ENCODE data around the gene IFT27. TPM values are rescaled to one million over a fixed set of nuclear protein-coding genes. Genes with fewer than 3 reads are reported as not detected.

The IFT27 gene
- polyA plus RNA-seq, 1 donor from 2014 or later = 111 TPM

DNA sequence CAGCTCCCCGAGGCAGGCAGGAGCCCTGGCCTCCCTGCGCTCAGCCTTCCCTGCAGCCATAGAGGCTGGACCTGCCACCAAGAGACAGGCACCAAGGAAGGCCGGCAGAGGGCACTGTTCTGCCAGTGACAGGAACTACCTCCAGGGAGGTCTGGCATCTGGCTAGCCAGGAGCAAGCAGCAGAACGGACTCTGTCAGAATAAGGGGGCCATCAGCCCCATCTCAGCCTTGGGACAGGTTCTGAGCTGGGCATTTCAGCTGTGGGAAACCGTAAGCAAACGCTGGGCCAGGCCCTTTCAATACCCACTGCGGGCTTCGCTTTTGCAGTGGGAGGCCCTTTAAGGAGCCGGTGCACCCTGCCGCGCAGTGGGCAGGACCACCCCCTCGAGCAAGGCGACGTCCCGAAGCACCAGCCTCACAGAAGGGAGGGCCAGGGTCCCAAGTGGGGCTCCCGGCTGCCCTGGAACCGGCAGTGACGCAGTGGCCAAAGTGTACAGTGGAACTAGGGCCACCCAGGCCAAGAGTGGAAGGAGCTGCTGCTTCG lies 18.2 kb downstream of the IFT27 start:
- Histone ChIP-seq H4K20me1 (ENCODE audit: insufficient read depth) (no peaks in the 10 kb centered on the region), H3K9me3 (ENCODE audit: low read length) (no peaks in the 10 kb centered on the region), H3K4me3 (ENCODE audit: low read length) (no peak overlapping the region), H3K9me2 (ENCODE audit: insufficient read depth, low read length) (no peaks in the 10 kb centered on the region), H3K27ac (ENCODE audit: low read length) (no peak overlapping the region), H3K36me3 (ENCODE audit: insufficient read depth, low read length) (peaks cover 3% of the 10 kb centered on the region), H3K9ac (ENCODE audit: low read length) (no peak overlapping the region), H2AFZ (ENCODE audit: low read depth, low read length) (no peak overlapping the region), H3K79me2 (replicated peaks; ENCODE audit: insufficient read depth, low read length) (no peaks in the 10 kb centered on the region), H3K4me2 (ENCODE audit: low read length) (no peak overlapping the region), H3K27me3 (ENCODE audit: insufficient read depth, low read depth, low read length) (no peaks in the 10 kb centered on the region), H3F3A (ENCODE audit: insufficient read depth, low read length, poor library complexity, severe bottlenecking) (no peaks in the 10 kb centered on the region)
- TF ChIP-seq SMC3 (conservative IDR thresholded peaks at IDR 0.05; ENCODE audit: poor library complexity) (peak; percentile 44), EZH2 (IDR thresholded peaks at IDR 0.05; ENCODE audit: borderline replicate concordance, insufficient read depth, low read length, poor library complexity, severe bottlenecking) (no peak), TAF1 (IDR thresholded peaks at IDR 0.05; ENCODE audit: low read depth) (no peak), RAD21 (conservative IDR thresholded peaks at IDR 0.05) (peak; percentile 18), POLR2AphosphoS5 (IDR thresholded peaks at IDR 0.05) (no peak), MXI1 (conservative IDR thresholded peaks at IDR 0.05; ENCODE audit: poor library complexity, severe bottlenecking) (no peak), EP300 (conservative IDR thresholded peaks at IDR 0.05; ENCODE audit: poor library complexity, severe bottlenecking) (no peak)
- TF ChIP-seq, protein P1, sequence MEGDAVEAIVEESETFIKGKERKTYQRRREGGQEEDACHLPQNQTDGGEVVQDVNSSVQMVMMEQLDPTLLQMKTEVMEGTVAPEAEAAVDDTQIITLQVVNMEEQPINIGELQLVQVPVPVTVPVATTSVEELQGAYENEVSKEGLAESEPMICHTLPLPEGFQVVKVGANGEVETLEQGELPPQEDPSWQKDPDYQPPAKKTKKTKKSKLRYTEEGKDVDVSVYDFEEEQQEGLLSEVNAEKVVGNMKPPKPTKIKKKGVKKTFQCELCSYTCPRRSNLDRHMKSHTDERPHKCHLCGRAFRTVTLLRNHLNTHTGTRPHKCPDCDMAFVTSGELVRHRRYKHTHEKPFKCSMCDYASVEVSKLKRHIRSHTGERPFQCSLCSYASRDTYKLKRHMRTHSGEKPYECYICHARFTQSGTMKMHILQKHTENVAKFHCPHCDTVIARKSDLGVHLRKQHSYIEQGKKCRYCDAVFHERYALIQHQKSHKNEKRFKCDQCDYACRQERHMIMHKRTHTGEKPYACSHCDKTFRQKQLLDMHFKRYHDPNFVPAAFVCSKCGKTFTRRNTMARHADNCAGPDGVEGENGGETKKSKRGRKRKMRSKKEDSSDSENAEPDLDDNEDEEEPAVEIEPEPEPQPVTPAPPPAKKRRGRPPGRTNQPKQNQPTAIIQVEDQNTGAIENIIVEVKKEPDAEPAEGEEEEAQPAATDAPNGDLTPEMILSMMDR (IDR thresholded peaks at IDR 0.05; ENCODE audit: poor library complexity, severe bottlenecking) = peak; percentile 56
- TF ChIP-seq, protein P2, sequence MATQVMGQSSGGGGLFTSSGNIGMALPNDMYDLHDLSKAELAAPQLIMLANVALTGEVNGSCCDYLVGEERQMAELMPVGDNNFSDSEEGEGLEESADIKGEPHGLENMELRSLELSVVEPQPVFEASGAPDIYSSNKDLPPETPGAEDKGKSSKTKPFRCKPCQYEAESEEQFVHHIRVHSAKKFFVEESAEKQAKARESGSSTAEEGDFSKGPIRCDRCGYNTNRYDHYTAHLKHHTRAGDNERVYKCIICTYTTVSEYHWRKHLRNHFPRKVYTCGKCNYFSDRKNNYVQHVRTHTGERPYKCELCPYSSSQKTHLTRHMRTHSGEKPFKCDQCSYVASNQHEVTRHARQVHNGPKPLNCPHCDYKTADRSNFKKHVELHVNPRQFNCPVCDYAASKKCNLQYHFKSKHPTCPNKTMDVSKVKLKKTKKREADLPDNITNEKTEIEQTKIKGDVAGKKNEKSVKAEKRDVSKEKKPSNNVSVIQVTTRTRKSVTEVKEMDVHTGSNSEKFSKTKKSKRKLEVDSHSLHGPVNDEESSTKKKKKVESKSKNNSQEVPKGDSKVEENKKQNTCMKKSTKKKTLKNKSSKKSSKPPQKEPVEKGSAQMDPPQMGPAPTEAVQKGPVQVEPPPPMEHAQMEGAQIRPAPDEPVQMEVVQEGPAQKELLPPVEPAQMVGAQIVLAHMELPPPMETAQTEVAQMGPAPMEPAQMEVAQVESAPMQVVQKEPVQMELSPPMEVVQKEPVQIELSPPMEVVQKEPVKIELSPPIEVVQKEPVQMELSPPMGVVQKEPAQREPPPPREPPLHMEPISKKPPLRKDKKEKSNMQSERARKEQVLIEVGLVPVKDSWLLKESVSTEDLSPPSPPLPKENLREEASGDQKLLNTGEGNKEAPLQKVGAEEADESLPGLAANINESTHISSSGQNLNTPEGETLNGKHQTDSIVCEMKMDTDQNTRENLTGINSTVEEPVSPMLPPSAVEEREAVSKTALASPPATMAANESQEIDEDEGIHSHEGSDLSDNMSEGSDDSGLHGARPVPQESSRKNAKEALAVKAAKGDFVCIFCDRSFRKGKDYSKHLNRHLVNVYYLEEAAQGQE (IDR thresholded peaks at IDR 0.05; ENCODE audit: borderline replicate concordance) = no peak

DNA sequence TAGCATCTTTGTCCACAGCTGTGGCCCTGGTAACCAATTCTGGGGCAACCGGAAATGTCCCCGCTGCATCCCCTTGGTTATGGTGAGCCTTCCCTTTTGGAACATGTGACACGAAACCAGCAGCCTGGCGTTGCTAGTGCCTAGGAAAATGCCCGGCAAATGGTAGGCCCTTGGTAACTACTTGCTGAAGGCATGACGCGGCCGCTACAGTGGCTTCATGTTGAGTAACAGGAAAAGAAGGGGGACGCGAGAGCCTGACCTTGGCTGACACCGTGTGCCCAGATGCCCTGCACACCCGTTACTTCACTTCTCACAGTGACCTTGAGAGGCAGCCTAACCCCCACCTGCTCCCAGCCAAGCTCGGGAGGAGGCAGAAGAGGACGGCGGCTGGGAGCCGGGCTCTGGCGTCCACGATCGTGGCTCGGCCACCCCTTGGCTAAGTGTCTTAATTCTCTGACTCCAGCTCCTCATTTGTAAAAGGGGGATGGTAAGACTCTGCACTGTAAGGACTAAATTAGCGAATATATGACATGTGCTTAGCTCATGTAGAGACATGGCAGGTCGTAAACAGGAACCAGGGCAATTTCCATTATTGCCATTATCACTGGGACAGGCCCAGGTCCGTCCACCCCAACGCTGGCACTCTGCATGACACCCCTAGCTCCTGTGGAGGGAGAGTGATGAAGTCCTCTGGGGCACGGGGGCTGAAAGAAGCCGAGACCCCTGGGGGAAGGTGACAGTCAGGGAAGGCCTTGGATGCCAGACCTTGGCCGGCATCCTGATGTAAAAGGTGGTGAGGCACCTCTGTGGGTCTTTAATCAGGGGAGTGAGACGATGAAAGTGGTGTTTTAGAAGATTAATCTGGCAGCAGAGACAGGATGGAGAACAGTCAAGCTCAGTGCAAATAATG lies 18.9 kb downstream of the IFT27 start:
- no peak for TF ChIP-seq SMC3 (conservative IDR thresholded peaks at IDR 0.05; ENCODE audit: poor library complexity)
- no peak for TF ChIP-seq RAD21 (conservative IDR thresholded peaks at IDR 0.05)
- no peak for TF ChIP-seq EZH2 (IDR thresholded peaks at IDR 0.05; ENCODE audit: borderline replicate concordance, insufficient read depth, low read length, poor library complexity, severe bottlenecking)
- TF ChIP-seq POLR2AphosphoS5 (IDR thresholded peaks at IDR 0.05) = no peak
- no peak for TF ChIP-seq TAF1 (IDR thresholded peaks at IDR 0.05; ENCODE audit: low read depth)
- no peak for TF ChIP-seq EP300 (conservative IDR thresholded peaks at IDR 0.05; ENCODE audit: poor library complexity, severe bottlenecking)
- TF ChIP-seq MXI1 (conservative IDR thresholded peaks at IDR 0.05; ENCODE audit: poor library complexity, severe bottlenecking) = no peak
- TF ChIP-seq, protein P1 (IDR thresholded peaks at IDR 0.05; ENCODE audit: poor library complexity, severe bottlenecking) = no peak
- TF ChIP-seq, protein P2 (IDR thresholded peaks at IDR 0.05; ENCODE audit: borderline replicate concordance) = no peak
- Histone ChIP-seq H4K20me1 (ENCODE audit: insufficient read depth) (no peaks in the 10 kb centered on the region), H3K4me2 (ENCODE audit: low read length) (no peak overlapping the region), H2AFZ (ENCODE audit: low read depth, low read length) (no peak overlapping the region), H3K27me3 (ENCODE audit: insufficient read depth, low read depth, low read length) (no peaks in the 10 kb centered on the region), H3K36me3 (ENCODE audit: insufficient read depth, low read length) (no peaks in the 10 kb centered on the region), H3K27ac (ENCODE audit: low read length) (no peak overlapping the region), H3F3A (ENCODE audit: insufficient read depth, low read length, poor library complexity, severe bottlenecking) (no peaks in the 10 kb centered on the region), H3K9me3 (ENCODE audit: low read length) (no peaks in the 10 kb centered on the region), H3K79me2 (replicated peaks; ENCODE audit: insufficient read depth, low read length) (no peaks in the 10 kb centered on the region), H3K9me2 (ENCODE audit: insufficient read depth, low read length) (no peaks in the 10 kb centered on the region), H3K9ac (ENCODE audit: low read length) (no peak overlapping the region), H3K4me3 (ENCODE audit: low read length) (no peak overlapping the region)
